M059J (cell line): ENCODE results near the gene PCDHA12. TPM values are rescaled to one million over a fixed set of nuclear protein-coding genes. Genes with fewer than 3 reads are reported as not detected.

Experiments
- total RNA-seq: library from RNA; depleted of rRNA; stranded (reverse); fragments of >200 nt; shearing (Covaris generic); gene quantifications from 2 replicates; pipeline ENCODE4 v1.2.3, GENCODE V29; 2014; rRNA removed

PCDHA12 gene
- total RNA-seq, 1 experiment from 2014 or later, result not detected

Other genes with a start within 250 kb of the PCDHA12 start
- 0.47 TPM in 1 of 2 replicates, not detected in the other for gene CD14, start 242.1 kb upstream of the PCDHA12 start, total RNA-seq
- 15.2 and 32.7 TPM in 2 replicates for gene TMCO6, start 235.9 kb upstream of the PCDHA12 start, total RNA-seq
- gene NDUFA2, start 227.7 kb upstream of the PCDHA12 start, total RNA-seq, result 87.2 and 106 TPM in 2 replicates
- gene IK, start 227.5 kb upstream of the PCDHA12 start, total RNA-seq, result 96.8 and 118 TPM in 2 replicates
- 11.7 and 26.5 TPM in 2 replicates for gene WDR55, start 210.4 kb upstream of the PCDHA12 start, total RNA-seq
- gene DND1, start 201.7 kb upstream of the PCDHA12 start, total RNA-seq, result 0.44 TPM in 1 of 2 replicates, not detected in the other
- gene HARS1, start 183.9 kb upstream of the PCDHA12 start, total RNA-seq, result 36.8 and 58.1 TPM in 2 replicates
- gene HARS2, start 183.9 kb upstream of the PCDHA12 start, total RNA-seq, result 29.6 and 36.7 TPM in 2 replicates
- 68.0 and 71.3 TPM in 2 replicates for gene ZMAT2, start 174.9 kb upstream of the PCDHA12 start, total RNA-seq
- gene PCDHA1, start 89.2 kb upstream of the PCDHA12 start, total RNA-seq, result 0.05 TPM in 1 of 2 replicates, not detected in the other
- gene PCDHA2, start 80.5 kb upstream of the PCDHA12 start, total RNA-seq, result not detected in 2 replicates
- gene PCDHA3, start 74.3 kb upstream of the PCDHA12 start, total RNA-seq, result not detected in 2 replicates
- gene PCDHA4, start 68.2 kb upstream of the PCDHA12 start, total RNA-seq, result not detected in 2 replicates
- gene PCDHA5, start 53.7 kb upstream of the PCDHA12 start, total RNA-seq, result not detected in 2 replicates
- gene PCDHA6, start 47.3 kb upstream of the PCDHA12 start, total RNA-seq, result not detected in 2 replicates
- 0.02 TPM in 1 of 2 replicates, not detected in the other for gene PCDHA7, start 41.0 kb upstream of the PCDHA12 start, total RNA-seq
- gene PCDHA8, start 34.1 kb upstream of the PCDHA12 start, total RNA-seq, result not detected in 2 replicates
- not detected in 2 replicates for gene PCDHA9, start 26.9 kb upstream of the PCDHA12 start, total RNA-seq
- not detected in 2 replicates for gene PCDHA10, start 19.4 kb upstream of the PCDHA12 start, total RNA-seq
- gene PCDHA11, start 6.4 kb upstream of the PCDHA12 start, total RNA-seq, result 0.07 and 0.27 TPM in 2 replicates
- not detected in 2 replicates for gene PCDHA13, start 6.8 kb downstream of the PCDHA12 start, total RNA-seq
- gene PCDHAC1, start 51.0 kb downstream of the PCDHA12 start, total RNA-seq, result 0.25 and 0.34 TPM in 2 replicates
- 0.17 TPM in 1 of 2 replicates, not detected in the other for gene PCDHAC2, start 91.2 kb downstream of the PCDHA12 start, total RNA-seq
- not detected in 2 replicates for gene PCDHB1, start 176.1 kb downstream of the PCDHA12 start, total RNA-seq
- gene PCDHB2, start 219.3 kb downstream of the PCDHA12 start, total RNA-seq, result 0.32 and 2.1 TPM in 2 replicates
- gene PCDHB3, start 225.2 kb downstream of the PCDHA12 start, total RNA-seq, result 3.9 and 8.0 TPM in 2 replicates
- gene PCDHB4, start 246.5 kb downstream of the PCDHA12 start, total RNA-seq, result 0.07 TPM in 1 of 2 replicates, not detected in the other